ENCODE results near the gene KLHL7. TPM values are rescaled to one million over a fixed set of nuclear protein-coding genes. Genes with fewer than 3 reads are reported as not detected.

Gene KLHL7
- 10 to 100 TPM; 31.3 to 36.8 TPM for total RNA-seq

GRCh38 chr7:23105644-23106056 is at the start of gene KLHL7:
Gene KLHL7, plus strand, starts transcription at chr7:23105785. Its CDS starts 242 bp downstream, at chr7:23106027.

GRCh38 chr7:23181684-23182553 is 76.3 kb downstream of the KLHL7 start, which contains the start of gene NUP42:
Gene NUP42, plus strand, starts transcription at chr7:23182048. Its CDS starts 38 bp downstream, at chr7:23182086.

Other genes with a start within 250 kb of the KLHL7 start
- 100 to 1,000 TPM in 1 of 2 donors, 10 to 100 TPM in 1; 92.6 to 103 TPM for gene HYCC1, start 91.7 kb upstream of the KLHL7 start, total RNA-seq
- 10 to 100 TPM; 22.7 to 37.3 TPM for gene NUP42, start 76.3 kb downstream of the KLHL7 start, total RNA-seq
- 100 to 1,000 TPM; 734 to 799 TPM for gene GPNMB, start 141.0 kb downstream of the KLHL7 start, total RNA-seq
- gene MALSU1, start 193.6 kb downstream of the KLHL7 start, total RNA-seq, result 10 to 100 TPM; 50.6 to 84.3 TPM